Activated naive CD8-positive, alpha-beta T cell treated with anti-CD3 and anti-CD28 coated beads, Interleukin-2, amount 10 ng/mL, durations not matched to agents 7 days and 5 days (primary cell): ENCODE results near the gene TMEM88. TPM values are rescaled to one million over a fixed set of nuclear protein-coding genes. Genes with fewer than 3 reads are reported as not detected.

Experiments used
- ATAC-seq: fragments of 150-1000 bp; cut with Tn5 transposase; one replicate; pipeline ENCODE4 v1.10.0; 2021; ENCODE audit warnings: low read depth, moderate library complexity
- POLR2A ChIA-PET: fragments of 350-600 bp; sonication (Branson Sonifier 250); formaldehyde crosslinking; loops from one replicate; lab custom pipeline; 2021; ENCODE audit warnings: antibody characterized with exemption; lab: Charles Lee
- DNase-seq: peaks from one replicate; pipeline ENCODE4 v3.0.0; 2021
- H3K27ac Mint-ChIP-seq: one replicate; pipeline ENCODE4 v1.8.0; 2022; ENCODE audit warnings: mild to moderate bottlenecking, mixed read lengths
- H3K27me3 Mint-ChIP-seq: one replicate; pipeline ENCODE4 v1.8.0; 2022; ENCODE audit warnings: mild to moderate bottlenecking, moderate library complexity, mixed read lengths
- H3K36me3 Mint-ChIP-seq: one replicate; pipeline ENCODE4 v1.8.0; 2021; ENCODE audit warnings: mild to moderate bottlenecking, mixed read lengths
- H3K4me1 Mint-ChIP-seq: one replicate; pipeline ENCODE4 v1.8.0; 2021; ENCODE audit warnings: mixed read lengths
- H3K4me3 Mint-ChIP-seq: one replicate; pipeline ENCODE4 v1.8.0; 2022; ENCODE audit warnings: mild to moderate bottlenecking, moderate library complexity, mixed read lengths
- H3K9me3 Mint-ChIP-seq: one replicate; pipeline ENCODE4 v1.8.0; 2021; ENCODE audit warnings: mixed read lengths
- total RNA-seq, 2 experiments: library from RNA; stranded (reverse); gene quantifications; one replicate each; pipeline ENCODE4 v1.2.3, GENCODE V29; 2021

The TMEM88 gene
- total RNA-seq, 2 experiments from 2014 or later: 2.9 to 3.7 TPM

- no peak overlapping the region for H3K4me3 Mint-ChIP-seq
- no peak overlapping the region for H3K27ac Mint-ChIP-seq
- POLR2A ChIA-PET: interaction anchor here (0.6 kb wide), 1 partner anchor 42 kb away, joined by 3 read pairs; the partner anchor contains the start of genes CNTROB and TRAPPC1
- peaks cover 13% of the 10 kb centered on the region for H3K4me1 Mint-ChIP-seq
- H3K27me3 Mint-ChIP-seq: no peaks in the 10 kb centered on the region
- H3K9me3 Mint-ChIP-seq: no peaks in the 10 kb centered on the region
- peaks cover 19% of the 10 kb centered on the region for H3K36me3 Mint-ChIP-seq
- DNase-seq: no peak
- no peak for ATAC-seq
These were observed 34.5 kb downstream of the TMEM88 start for GRCh38 chr17:7889166-7889955.

- no peaks in the 10 kb centered on the region for H3K27me3 Mint-ChIP-seq
- POLR2A ChIA-PET: no interaction called here
- H3K4me3 Mint-ChIP-seq: no peak overlapping the region
- H3K27ac Mint-ChIP-seq: no peak overlapping the region
- H3K9me3 Mint-ChIP-seq: no peaks in the 10 kb centered on the region
- peaks cover 18% of the 10 kb centered on the region for H3K4me1 Mint-ChIP-seq
- H3K36me3 Mint-ChIP-seq: peaks cover 33% of the 10 kb centered on the region
- ATAC-seq (no peak), DNase-seq (no peak)
These were observed 38.5 kb downstream of the TMEM88 start for GRCh38 chr17:7893187-7893880.

GRCh38 chr17:7894226-7894625 lies 39.4 kb downstream of the TMEM88 start:
- no peak for DNase-seq
- H3K27me3 Mint-ChIP-seq: no peaks in the 10 kb centered on the region
- no peak overlapping the region for H3K4me3 Mint-ChIP-seq
- H3K27ac Mint-ChIP-seq: peak overlapping the region; percentile 55
- H3K4me1 Mint-ChIP-seq: peaks cover 16% of the 10 kb centered on the region
- no peaks in the 10 kb centered on the region for H3K9me3 Mint-ChIP-seq
- peaks cover 38% of the 10 kb centered on the region for H3K36me3 Mint-ChIP-seq
- ATAC-seq: no peak
- POLR2A ChIA-PET: no interaction called here

- H3K9me3 Mint-ChIP-seq: no peaks in the 10 kb centered on the region
- ATAC-seq (no peak), DNase-seq (no peak)
- H3K27me3 Mint-ChIP-seq: no peaks in the 10 kb centered on the region
- POLR2A ChIA-PET: no interaction called here
- H3K4me1 Mint-ChIP-seq: peaks cover 12% of the 10 kb centered on the region
- H3K4me3 Mint-ChIP-seq: no peak overlapping the region
- peaks cover 38% of the 10 kb centered on the region for H3K36me3 Mint-ChIP-seq
- no peak overlapping the region for H3K27ac Mint-ChIP-seq
These were observed 40.0 kb downstream of the TMEM88 start for GRCh38 chr17:7894866-7895265.

- H3K27me3 Mint-ChIP-seq: no peaks in the 10 kb centered on the region
- POLR2A ChIA-PET: interaction anchor here (1.5 kb wide), 1 partner anchor 19 kb away, joined by 4 read pairs; the partner anchor contains the start of gene RNF227
- no peak overlapping the region for H3K27ac Mint-ChIP-seq
- no peaks in the 10 kb centered on the region for H3K9me3 Mint-ChIP-seq
- DNase-seq (no peak), ATAC-seq (no peak)
- H3K4me1 Mint-ChIP-seq: peaks cover 11% of the 10 kb centered on the region
- peaks cover 39% of the 10 kb centered on the region for H3K36me3 Mint-ChIP-seq
- no peak overlapping the region for H3K4me3 Mint-ChIP-seq
These were observed 42.2 kb downstream of the TMEM88 start for GRCh38 chr17:7897090-7897489.

- POLR2A ChIA-PET: interaction anchor here (1.5 kb wide), 1 partner anchor 18 kb away, joined by 4 read pairs; the partner anchor contains the start of gene RNF227
- H3K27me3 Mint-ChIP-seq: no peaks in the 10 kb centered on the region
- no peak overlapping the region for H3K27ac Mint-ChIP-seq
- H3K9me3 Mint-ChIP-seq: no peaks in the 10 kb centered on the region
- DNase-seq (no peak), ATAC-seq (no peak)
- H3K4me1 Mint-ChIP-seq: peaks cover 11% of the 10 kb centered on the region
- H3K4me3 Mint-ChIP-seq: no peak overlapping the region
- H3K36me3 Mint-ChIP-seq: peaks cover 40% of the 10 kb centered on the region
These were observed 42.9 kb downstream of the TMEM88 start for GRCh38 chr17:7897773-7898172.

GRCh38 chr17:7903154-7904103 lies 48.6 kb downstream of the TMEM88 start:
- no peak overlapping the region for H3K27ac Mint-ChIP-seq
- no peak overlapping the region for H3K4me3 Mint-ChIP-seq
- no peaks in the 10 kb centered on the region for H3K27me3 Mint-ChIP-seq
- no peaks in the 10 kb centered on the region for H3K9me3 Mint-ChIP-seq
- POLR2A ChIA-PET: no interaction called here
- H3K36me3 Mint-ChIP-seq: peaks cover 40% of the 10 kb centered on the region
- H3K4me1 Mint-ChIP-seq: no peaks in the 10 kb centered on the region
- no peak for ATAC-seq
- DNase-seq: no peak

Other genes starting within 250 kb of the TMEM88 start
- 10 to 100 TPM; 37.7 to 38.2 TPM for gene FXR2, start 240.2 kb upstream of the TMEM88 start, total RNA-seq
- 10 to 100 TPM; 40.0 to 41.2 TPM for gene SAT2, start 227.2 kb upstream of the TMEM88 start, total RNA-seq
- not detected for gene SHBG, start 224.9 kb upstream of the TMEM88 start, total RNA-seq
- under 1 TPM; 0.14 to 0.42 TPM for gene ATP1B2, start 204.1 kb upstream of the TMEM88 start, total RNA-seq
- gene TP53, start 167.6 kb upstream of the TMEM88 start, total RNA-seq: 100 to 1,000 TPM; 128 to 131 TPM
- 10 to 100 TPM; 19.3 to 19.4 TPM for gene WRAP53, start 166.6 kb upstream of the TMEM88 start, total RNA-seq
- not detected for gene EFNB3, start 149.9 kb upstream of the TMEM88 start, total RNA-seq
- gene DNAH2, start 137.3 kb upstream of the TMEM88 start, total RNA-seq: not detected
- 10 to 100 TPM; 43.4 to 50.9 TPM for gene KDM6B, start 20.8 kb upstream of the TMEM88 start, total RNA-seq
- gene NAA38, start 2.5 kb downstream of the TMEM88 start, total RNA-seq: 10 to 100 TPM; 62.1 to 71.7 TPM
- 1 to 10 TPM; 7.3 to 7.9 TPM for gene CYB5D1, start 2.9 kb downstream of the TMEM88 start, total RNA-seq
- gene CHD3, start 33.7 kb downstream of the TMEM88 start, total RNA-seq: 100 to 1,000 TPM; 194 to 199 TPM
- 1 to 10 TPM; 4.5 to 5.5 TPM for gene RNF227, start 61.2 kb downstream of the TMEM88 start, total RNA-seq
- 10 to 100 TPM; 10.6 to 12.5 TPM for gene KCNAB3, start 74.8 kb downstream of the TMEM88 start, total RNA-seq
- gene TRAPPC1, start 76.9 kb downstream of the TMEM88 start, total RNA-seq: 100 to 1,000 TPM; 222 to 237 TPM
- gene CNTROB, start 77.1 kb downstream of the TMEM88 start, total RNA-seq: 10 to 100 TPM; 57.3 to 62.7 TPM
- not detected for gene GUCY2D, start 147.5 kb downstream of the TMEM88 start, total RNA-seq
- not detected for gene ALOX15B, start 184.0 kb downstream of the TMEM88 start, total RNA-seq
- gene ALOX12B, start 232.7 kb downstream of the TMEM88 start, total RNA-seq: under 1 TPM; 0.65 to 0.97 TPM